Neural cell (in vitro differentiated cells): ENCODE results near the gene CYP4F12.

ENCODE experiments used
- CTCF ChIP-seq: fragments of 450-650 bp; IDR thresholded peaks from 2 replicates; pipeline ENCODE4 v1.5.1; 2014; ENCODE audit warnings: antibody characterized with exemption, mild to moderate bottlenecking, moderate library complexity; ENCODE audit not compliant: poor library complexity, severe bottlenecking
- EP300 ChIP-seq: fragments of 450-650 bp; conservative IDR thresholded peaks from 2 replicates; pipeline ENCODE4 v1.6.1; 2014; ENCODE audit warnings: antibody characterized with exemption, mild to moderate bottlenecking, moderate library complexity; ENCODE audit not compliant: poor library complexity, severe bottlenecking
- EZH2 ChIP-seq: fragments of 200-600, 300-800 bp; shearing (Covaris generic), sonication (generic); IDR thresholded peaks from 2 replicates; pipeline ENCODE4 v1.6.1; 2014; ENCODE audit warnings: antibody characterized with exemption, low read length, borderline replicate concordance, mild to moderate bottlenecking; ENCODE audit not compliant: insufficient read depth, poor library complexity, severe bottlenecking
- MXI1 ChIP-seq: fragments of 450-650 bp; conservative IDR thresholded peaks from 2 replicates; pipeline ENCODE4 v1.6.1; 2014; ENCODE audit warnings: antibody characterized with exemption, mild to moderate bottlenecking; ENCODE audit not compliant: poor library complexity, severe bottlenecking
- POLR2AphosphoS5 ChIP-seq: IDR thresholded peaks from 2 replicates; pipeline ENCODE4 v1.6.1; 2012
- SMC3 ChIP-seq: fragments of 450-650 bp; conservative IDR thresholded peaks from 2 replicates; pipeline ENCODE4 v1.6.1; 2014; ENCODE audit warnings: antibody characterized with exemption, mild to moderate bottlenecking, moderate library complexity; ENCODE audit not compliant: poor library complexity
- TAF1 ChIP-seq: IDR thresholded peaks from 2 replicates; pipeline ENCODE4 v1.6.1; 2012; ENCODE audit warnings: low read depth
- TF ChIP-seq, protein P1 (sequence below): IDR thresholded peaks from 2 replicates; pipeline ENCODE4 v1.6.1; 2012; ENCODE audit warnings: borderline replicate concordance

DNA sequence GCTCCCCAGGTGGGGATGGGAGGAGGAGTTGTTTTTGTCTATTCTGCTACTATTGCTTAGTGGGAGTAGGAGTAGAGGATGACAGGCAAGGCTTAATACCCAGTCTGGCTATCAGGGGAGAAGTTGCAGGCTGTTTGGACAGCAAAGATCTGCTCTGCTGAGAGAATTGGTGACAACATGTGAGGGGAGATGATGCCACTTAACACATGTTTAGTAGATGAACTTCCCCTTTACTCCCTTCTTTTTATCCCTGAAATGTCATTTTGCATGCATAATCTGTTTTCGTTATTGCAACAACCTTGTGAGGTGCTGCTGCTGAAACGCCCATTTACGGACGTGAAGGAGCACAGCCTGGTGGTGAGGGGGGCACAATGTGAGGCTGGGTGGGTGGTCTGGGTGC, 3.0 kb upstream of the CYP4F12 start:
- TF ChIP-seq CTCF (no peak), EP300 (no peak), POLR2AphosphoS5 (no peak), MXI1 (no peak), TAF1 (no peak), EZH2 (no peak), SMC3 (no peak)
- TF ChIP-seq, protein P1, sequence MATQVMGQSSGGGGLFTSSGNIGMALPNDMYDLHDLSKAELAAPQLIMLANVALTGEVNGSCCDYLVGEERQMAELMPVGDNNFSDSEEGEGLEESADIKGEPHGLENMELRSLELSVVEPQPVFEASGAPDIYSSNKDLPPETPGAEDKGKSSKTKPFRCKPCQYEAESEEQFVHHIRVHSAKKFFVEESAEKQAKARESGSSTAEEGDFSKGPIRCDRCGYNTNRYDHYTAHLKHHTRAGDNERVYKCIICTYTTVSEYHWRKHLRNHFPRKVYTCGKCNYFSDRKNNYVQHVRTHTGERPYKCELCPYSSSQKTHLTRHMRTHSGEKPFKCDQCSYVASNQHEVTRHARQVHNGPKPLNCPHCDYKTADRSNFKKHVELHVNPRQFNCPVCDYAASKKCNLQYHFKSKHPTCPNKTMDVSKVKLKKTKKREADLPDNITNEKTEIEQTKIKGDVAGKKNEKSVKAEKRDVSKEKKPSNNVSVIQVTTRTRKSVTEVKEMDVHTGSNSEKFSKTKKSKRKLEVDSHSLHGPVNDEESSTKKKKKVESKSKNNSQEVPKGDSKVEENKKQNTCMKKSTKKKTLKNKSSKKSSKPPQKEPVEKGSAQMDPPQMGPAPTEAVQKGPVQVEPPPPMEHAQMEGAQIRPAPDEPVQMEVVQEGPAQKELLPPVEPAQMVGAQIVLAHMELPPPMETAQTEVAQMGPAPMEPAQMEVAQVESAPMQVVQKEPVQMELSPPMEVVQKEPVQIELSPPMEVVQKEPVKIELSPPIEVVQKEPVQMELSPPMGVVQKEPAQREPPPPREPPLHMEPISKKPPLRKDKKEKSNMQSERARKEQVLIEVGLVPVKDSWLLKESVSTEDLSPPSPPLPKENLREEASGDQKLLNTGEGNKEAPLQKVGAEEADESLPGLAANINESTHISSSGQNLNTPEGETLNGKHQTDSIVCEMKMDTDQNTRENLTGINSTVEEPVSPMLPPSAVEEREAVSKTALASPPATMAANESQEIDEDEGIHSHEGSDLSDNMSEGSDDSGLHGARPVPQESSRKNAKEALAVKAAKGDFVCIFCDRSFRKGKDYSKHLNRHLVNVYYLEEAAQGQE, result no peak
